Ectodermal cell (in vitro differentiated cells): ENCODE measurements around the gene PIK3CG.
"Not testable (repeated sequence)": the region's sequence is repeated elsewhere in the genome, so short reads cannot be mapped to it uniquely, and the experiment has no call there.

Experiments used
- H3K27ac ChIP-seq: 2 replicates; pipeline ENCODE4 v1.7.0; 2013; ENCODE audit warnings: mild to moderate bottlenecking, low read depth, low read length; ENCODE audit not compliant: insufficient read depth, poor library complexity, severe bottlenecking
- H3K27me3 ChIP-seq: 2 replicates; pipeline ENCODE4 v1.7.0; 2013; ENCODE audit warnings: mild to moderate bottlenecking, low read length; ENCODE audit not compliant: insufficient read depth, control insufficient read depth, poor library complexity, severe bottlenecking
- H3K36me3 ChIP-seq: one replicate; pipeline ENCODE4 v1.7.0; 2013; ENCODE audit warnings: low read length; ENCODE audit not compliant: control insufficient read depth, insufficient read depth
- H3K4me1 ChIP-seq: one replicate; pipeline ENCODE4 v1.7.0; 2013; ENCODE audit warnings: low read length; ENCODE audit not compliant: control insufficient read depth, insufficient read depth
- H3K4me3 ChIP-seq: 2 replicates; pipeline ENCODE4 v1.7.0; 2013; ENCODE audit warnings: low read depth, low read length, control low read depth; ENCODE audit not compliant: insufficient read depth
- H3K9me3 ChIP-seq: 2 replicates; pipeline ENCODE4 v1.7.0; 2013; ENCODE audit warnings: mild to moderate bottlenecking, low read length, moderate library complexity; ENCODE audit not compliant: control insufficient read depth
- WGBS, 2 experiments: methylation state at CpG; one replicate each; pipeline ENCODE4 v1.1.7; 2013; ENCODE audit warnings: missing lambda C conversion rate in 2 of 2; 5-methylcytosine and 5-hydroxymethylcytosine counted together

PIK3CG gene

DNA sequence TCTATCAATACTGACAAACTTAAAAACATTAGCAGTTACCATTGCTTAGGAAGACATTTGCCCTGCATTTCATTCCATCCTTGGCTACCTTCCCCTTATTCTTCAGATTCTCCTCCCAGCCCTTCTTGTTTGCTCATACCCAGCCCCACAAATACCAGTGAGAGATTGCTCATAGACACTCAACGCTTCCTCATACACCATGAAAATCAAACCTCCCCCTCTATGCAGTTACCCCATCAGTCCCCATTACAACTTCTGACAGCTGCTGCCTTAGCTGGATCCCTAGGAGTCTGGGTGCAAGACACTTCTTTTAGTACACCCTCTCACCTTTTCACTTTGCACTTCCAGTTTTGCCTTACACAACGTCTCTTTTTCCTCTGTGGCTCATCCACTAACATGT is 28.3 kb upstream of the PIK3CG start:
- WGBS, 2 experiments, result 93 to 97% methylated on average over 2 of the region's 2 CpGs
- Histone ChIP-seq H3K4me1 (peaks cover 4% of the 10 kb centered on the region), H3K27ac (no peak overlapping the region), H3K9me3 (no peaks in the 10 kb centered on the region), H3K36me3 (no peaks in the 10 kb centered on the region), H3K4me3 (no peak overlapping the region), H3K27me3 (no peaks in the 10 kb centered on the region)

- Histone ChIP-seq H3K36me3 (no peaks in the 10 kb centered on the region), H3K4me1 (peaks cover 8% of the 10 kb centered on the region), H3K27me3 (no peaks in the 10 kb centered on the region), H3K27ac (no peak overlapping the region), H3K4me3 (no peak overlapping the region), H3K9me3 (no peaks in the 10 kb centered on the region)
- WGBS, 2 experiments, result 89% methylated on average over 2 of the region's 2 CpGs
Measured at GRCh38 chr7:106839511-106839910, 25.6 kb upstream of the PIK3CG start.

DNA sequence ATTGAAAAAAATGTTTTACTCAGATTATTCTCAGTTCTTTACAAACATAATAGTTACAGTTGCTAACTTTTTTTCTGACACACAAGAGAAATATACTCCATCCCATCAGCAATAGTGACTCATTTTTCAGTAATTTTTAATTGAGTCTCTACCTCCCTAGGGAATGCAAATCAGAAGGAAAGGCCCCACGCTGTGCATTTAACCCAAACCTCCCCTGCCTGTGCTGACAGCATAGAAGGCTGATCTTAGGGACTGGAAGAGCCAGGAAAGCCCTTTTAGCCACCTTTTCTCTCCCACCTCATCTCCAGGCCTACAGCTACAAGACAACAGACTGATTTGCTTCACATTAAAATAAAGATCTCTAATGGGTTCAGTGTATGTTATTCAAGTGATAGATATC is 24.7 kb upstream of the PIK3CG start:
- H3K27ac ChIP-seq, result no peak overlapping the region
- peaks cover 8% of the 10 kb centered on the region for H3K4me1 ChIP-seq
- H3K36me3 ChIP-seq, result no peaks in the 10 kb centered on the region
- no peak overlapping the region for H3K4me3 ChIP-seq
- no peaks in the 10 kb centered on the region for H3K27me3 ChIP-seq
- WGBS, 2 experiments, result 0 to 19% methylated on average over 1 of the region's 1 CpG
- H3K9me3 ChIP-seq, result no peaks in the 10 kb centered on the region

- no peak overlapping the region for H3K27ac ChIP-seq
- peaks cover 8% of the 10 kb centered on the region for H3K4me1 ChIP-seq
- H3K9me3 ChIP-seq, result no peaks in the 10 kb centered on the region
- no peaks in the 10 kb centered on the region for H3K36me3 ChIP-seq
- no peaks in the 10 kb centered on the region for H3K27me3 ChIP-seq
- H3K4me3 ChIP-seq, result no peak overlapping the region
Measured at GRCh38 chr7:106841896-106842390, 23.1 kb upstream of the PIK3CG start.

DNA sequence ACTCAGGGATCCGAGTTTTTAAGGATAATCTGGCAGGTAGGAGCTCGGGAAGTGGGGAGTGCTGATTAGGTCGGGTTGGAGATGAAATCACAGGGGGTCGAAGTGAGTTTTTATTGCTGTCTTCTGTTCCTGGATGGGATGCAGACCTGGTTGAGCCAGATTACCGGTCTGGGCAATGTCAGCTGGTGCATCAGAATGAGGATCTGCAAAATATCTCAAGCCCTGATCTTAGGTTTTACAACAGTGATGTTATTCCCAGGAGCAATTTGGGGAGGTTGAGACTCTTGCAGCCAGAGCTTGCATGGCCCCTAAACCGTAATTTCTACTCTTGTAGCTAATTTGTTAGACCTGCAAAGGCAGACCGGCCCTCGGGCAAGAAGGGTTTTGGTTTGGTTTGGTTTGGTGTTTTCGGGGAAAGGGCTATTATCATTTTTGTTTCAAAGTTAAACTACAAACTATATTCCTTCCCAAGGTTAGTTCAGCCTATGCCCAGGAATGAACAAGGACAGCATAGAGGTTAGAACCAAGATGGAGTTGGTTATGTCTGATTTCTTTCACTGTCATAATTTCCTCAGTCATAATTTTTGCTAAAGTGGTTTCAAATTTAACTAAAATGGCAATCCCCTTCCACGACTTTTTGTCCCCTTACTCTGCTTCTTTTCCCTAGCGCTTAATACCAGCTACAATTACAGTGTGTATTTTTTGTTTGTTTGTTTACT is 20.6 kb upstream of the PIK3CG start:
- Histone ChIP-seq H3K9me3 (no peaks in the 10 kb centered on the region), H3K27me3 (no peaks in the 10 kb centered on the region), H3K36me3 (no peaks in the 10 kb centered on the region), H3K4me3 (no peak overlapping the region), H3K4me1 (peaks cover 8% of the 10 kb centered on the region), H3K27ac (no peak overlapping the region)
- WGBS, 2 experiments, result 84 to 88% methylated on average over 8 to 10 of the region's 11 CpGs

DNA sequence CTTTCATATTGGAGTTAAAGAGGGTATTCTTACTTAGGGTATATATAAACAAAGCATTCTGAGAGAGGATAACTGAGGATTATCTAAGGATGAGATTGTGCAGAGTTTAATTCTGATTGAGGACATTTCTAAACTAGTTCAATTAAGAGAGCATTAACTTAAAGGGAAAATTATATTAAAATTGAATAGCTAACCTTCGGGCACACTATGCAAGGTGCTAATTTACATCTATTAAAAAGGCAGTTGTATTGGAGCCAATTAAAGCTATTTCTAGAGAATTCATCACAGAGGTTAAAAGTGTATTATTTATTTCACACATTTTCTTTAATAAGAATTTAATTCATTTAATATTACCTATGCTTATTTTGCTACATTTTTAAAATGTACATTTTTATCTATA is 17.0 kb upstream of the PIK3CG start:
- no peaks in the 10 kb centered on the region for H3K4me1 ChIP-seq

GRCh38 chr7:106848851-106849442 is 16.1 kb upstream of the PIK3CG start:
- no peaks in the 10 kb centered on the region for H3K9me3 ChIP-seq
- no peak overlapping the region for H3K4me3 ChIP-seq
- H3K27me3 ChIP-seq, result no peaks in the 10 kb centered on the region
- no peaks in the 10 kb centered on the region for H3K4me1 ChIP-seq
- WGBS, 2 experiments, result 27 to 43% methylated on average over 1 of the region's 1 CpG
- H3K36me3 ChIP-seq, result no peaks in the 10 kb centered on the region
- no peak overlapping the region for H3K27ac ChIP-seq

More for the DNA sequence above, 17.0 kb upstream of the PIK3CG start:
- Histone ChIP-seq H3K36me3 (no peaks in the 10 kb centered on the region), H3K27me3 (no peaks in the 10 kb centered on the region), H3K9me3 (no peaks in the 10 kb centered on the region), H3K27ac (no peak overlapping the region), H3K4me3 (no peak overlapping the region)
- WGBS, 2 experiments, result 67% methylated on average over 1 of the region's 1 CpG; no CpG with 5 or more reads in 1 of the 2 experiments

DNA sequence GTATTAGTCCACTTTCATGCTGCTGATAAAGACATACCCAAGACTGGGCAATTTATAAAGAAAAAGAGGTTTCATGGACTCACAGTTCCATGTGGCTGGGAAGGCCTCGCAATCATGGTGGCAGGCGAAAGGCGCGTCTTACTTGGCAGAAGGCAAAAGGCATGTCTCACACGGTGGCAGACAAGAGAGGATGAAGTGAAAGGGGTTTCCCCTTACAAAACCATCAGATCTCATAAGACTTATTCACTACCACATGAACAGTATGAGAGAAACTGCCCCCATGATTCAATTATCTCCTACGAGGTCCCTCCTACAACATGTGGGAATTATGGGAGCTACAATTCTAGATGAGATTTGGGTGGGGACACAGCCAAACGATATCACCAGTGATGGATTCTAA is 13.4 kb upstream of the PIK3CG start:
- H3K4me1 ChIP-seq, H3K4me3 ChIP-seq, H3K27ac ChIP-seq, H3K36me3 ChIP-seq, H3K9me3 ChIP-seq, H3K27me3 ChIP-seq: not testable (repeated sequence)
- 92 to 94% methylated on average over 6 to 7 of the region's 7 CpGs for WGBS, 2 experiments

- Histone ChIP-seq H3K4me1 (no peaks in the 10 kb centered on the region), H3K36me3 (no peaks in the 10 kb centered on the region), H3K4me3 (no peak overlapping the region), H3K27me3 (no peaks in the 10 kb centered on the region), H3K27ac (no peak overlapping the region), H3K9me3 (no peaks in the 10 kb centered on the region)
- WGBS, 2 experiments, result 87 to 94% methylated on average over 9 of the region's 9 CpGs
Measured at GRCh38 chr7:106853250-106853908, 11.7 kb upstream of the PIK3CG start.

- H3K4me3 ChIP-seq, result no peak overlapping the region
- H3K4me1 ChIP-seq, result no peaks in the 10 kb centered on the region
- 91 to 92% methylated on average over 6 of the region's 6 CpGs for WGBS, 2 experiments
Measured at GRCh38 chr7:106855540-106856132, 9.4 kb upstream of the PIK3CG start.

More at GRCh38 chr7:106855540-106856132, 9.4 kb upstream of the PIK3CG start:
- Histone ChIP-seq H3K27me3 (no peaks in the 10 kb centered on the region), H3K36me3 (no peaks in the 10 kb centered on the region), H3K9me3 (no peaks in the 10 kb centered on the region), H3K27ac (no peak overlapping the region)
